ENCODE results near the gene CACNG5.

DNA sequence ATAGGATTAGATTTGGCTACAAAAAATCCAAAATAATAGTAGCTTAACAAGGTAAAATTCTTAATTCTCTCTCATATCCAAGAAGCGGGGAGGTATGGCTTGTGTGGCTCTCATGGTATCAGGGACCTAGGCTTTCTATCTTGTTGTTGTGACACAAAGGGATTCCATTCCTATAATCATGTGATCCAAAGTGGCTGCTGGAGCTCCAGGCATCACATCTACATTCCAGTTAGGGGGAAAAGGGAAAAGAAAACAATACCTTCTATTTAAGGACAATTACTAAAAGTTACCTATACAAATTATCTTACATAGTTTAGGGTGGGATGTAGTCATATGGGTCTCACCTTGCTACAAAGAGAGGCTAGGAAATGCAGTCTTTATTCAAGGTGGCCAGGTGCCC, 82.0 kb downstream of the CACNG5 start:
- TF ChIP-seq, protein P1, sequence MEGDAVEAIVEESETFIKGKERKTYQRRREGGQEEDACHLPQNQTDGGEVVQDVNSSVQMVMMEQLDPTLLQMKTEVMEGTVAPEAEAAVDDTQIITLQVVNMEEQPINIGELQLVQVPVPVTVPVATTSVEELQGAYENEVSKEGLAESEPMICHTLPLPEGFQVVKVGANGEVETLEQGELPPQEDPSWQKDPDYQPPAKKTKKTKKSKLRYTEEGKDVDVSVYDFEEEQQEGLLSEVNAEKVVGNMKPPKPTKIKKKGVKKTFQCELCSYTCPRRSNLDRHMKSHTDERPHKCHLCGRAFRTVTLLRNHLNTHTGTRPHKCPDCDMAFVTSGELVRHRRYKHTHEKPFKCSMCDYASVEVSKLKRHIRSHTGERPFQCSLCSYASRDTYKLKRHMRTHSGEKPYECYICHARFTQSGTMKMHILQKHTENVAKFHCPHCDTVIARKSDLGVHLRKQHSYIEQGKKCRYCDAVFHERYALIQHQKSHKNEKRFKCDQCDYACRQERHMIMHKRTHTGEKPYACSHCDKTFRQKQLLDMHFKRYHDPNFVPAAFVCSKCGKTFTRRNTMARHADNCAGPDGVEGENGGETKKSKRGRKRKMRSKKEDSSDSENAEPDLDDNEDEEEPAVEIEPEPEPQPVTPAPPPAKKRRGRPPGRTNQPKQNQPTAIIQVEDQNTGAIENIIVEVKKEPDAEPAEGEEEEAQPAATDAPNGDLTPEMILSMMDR (IDR thresholded peaks at IDR 0.05; ENCODE audit: insufficient read depth, low read depth, low read length) = no peak
- TF ChIP-seq EZH2 (IDR thresholded peaks at IDR 0.05; ENCODE audit: insufficient read depth, low read length) = no peak

Measured in astrocyte (in vitro differentiated cells and primary cell).